ENCODE data around the gene CDH23. TPM values are rescaled to one million over a fixed set of nuclear protein-coding genes. Genes with fewer than 3 reads are reported as not detected.

CDH23 gene
- total RNA-seq, 2 donors from 2014 or later: 8.1 to 9.0 TPM

DNA sequence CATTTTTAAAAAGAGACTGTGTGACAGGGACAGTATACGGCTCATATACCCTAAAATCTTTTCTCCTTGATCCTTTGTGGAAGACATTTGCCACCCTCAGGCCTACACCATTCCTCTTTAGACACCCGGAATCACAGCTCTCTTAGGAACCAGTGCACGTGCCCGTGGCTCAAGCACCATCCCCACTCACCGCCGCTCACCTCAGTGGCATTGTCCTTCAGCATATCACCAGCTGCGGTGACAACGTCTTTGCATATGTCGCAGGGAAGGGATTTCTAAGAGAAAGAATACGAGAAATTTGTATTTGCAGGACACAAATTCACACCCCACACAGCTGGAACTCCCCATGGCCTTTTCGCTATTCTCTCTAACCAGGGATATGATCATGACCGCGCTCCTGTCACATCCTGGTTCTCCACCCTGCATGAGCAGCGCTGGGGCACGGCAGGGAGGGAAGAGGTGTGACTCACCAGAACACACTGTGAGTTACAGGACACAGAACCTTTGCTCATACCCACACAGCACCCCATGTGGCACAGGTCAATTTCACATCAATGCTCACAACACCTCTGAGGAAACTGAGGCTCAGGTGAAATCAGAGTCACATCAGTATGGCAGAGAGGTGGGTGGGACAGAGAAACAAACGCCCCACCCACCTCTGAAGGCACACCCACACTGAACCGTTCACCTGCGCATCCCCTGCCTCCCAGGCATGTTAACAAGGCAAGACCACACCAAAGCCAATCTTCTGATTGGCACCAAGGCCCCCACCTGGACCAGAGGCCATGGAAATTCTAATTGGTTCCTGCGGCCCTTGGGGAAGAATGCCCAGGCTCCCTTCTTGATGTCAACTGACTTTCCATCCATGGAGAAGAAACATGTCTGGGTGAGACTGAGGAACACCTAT, 435.2 kb downstream of the CDH23 start:
- no peak for DNase-seq
- H3K9me3 ChIP-seq (ENCODE audit: control insufficient read depth, low read length, poor library complexity, severe bottlenecking): no peaks in the 10 kb centered on the region
- ATAC-seq: no peak
- peaks cover 6% of the 10 kb centered on the region for H3K36me3 Mint-ChIP-seq (ENCODE audit: low read depth)
- H3K27ac Mint-ChIP-seq: no peak overlapping the region
- H3K4me1 Mint-ChIP-seq: peaks cover 22% of the 10 kb centered on the region
- H3K27me3 Mint-ChIP-seq: no peaks in the 10 kb centered on the region
- no peak overlapping the region for H3K4me3 Mint-ChIP-seq

DNA sequence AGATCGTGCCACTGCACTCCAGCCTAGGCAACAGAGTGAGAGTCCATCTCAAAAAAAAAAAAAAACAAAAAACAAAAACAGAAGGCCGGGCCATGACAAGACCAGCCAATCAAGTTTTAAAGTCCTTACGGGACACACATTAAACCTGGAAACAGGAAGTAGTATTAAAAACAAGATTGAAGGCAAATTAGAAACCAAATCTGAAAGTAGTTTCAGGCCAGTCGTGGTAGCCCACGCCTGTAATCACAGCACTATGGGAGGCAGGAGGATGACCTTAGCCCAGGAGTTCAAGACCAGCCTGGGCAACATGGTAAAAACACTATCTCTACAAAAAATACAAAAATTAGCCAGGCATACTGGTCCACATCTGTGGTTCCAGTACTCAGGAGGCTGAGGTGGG, 436.2 kb downstream of the CDH23 start:
- Mint-ChIP-seq H3K36me3 (ENCODE audit: low read depth) (peaks cover 11% of the 10 kb centered on the region), H3K27ac (peak overlapping the region; percentile 29)
- ATAC-seq: no peak

DNA sequence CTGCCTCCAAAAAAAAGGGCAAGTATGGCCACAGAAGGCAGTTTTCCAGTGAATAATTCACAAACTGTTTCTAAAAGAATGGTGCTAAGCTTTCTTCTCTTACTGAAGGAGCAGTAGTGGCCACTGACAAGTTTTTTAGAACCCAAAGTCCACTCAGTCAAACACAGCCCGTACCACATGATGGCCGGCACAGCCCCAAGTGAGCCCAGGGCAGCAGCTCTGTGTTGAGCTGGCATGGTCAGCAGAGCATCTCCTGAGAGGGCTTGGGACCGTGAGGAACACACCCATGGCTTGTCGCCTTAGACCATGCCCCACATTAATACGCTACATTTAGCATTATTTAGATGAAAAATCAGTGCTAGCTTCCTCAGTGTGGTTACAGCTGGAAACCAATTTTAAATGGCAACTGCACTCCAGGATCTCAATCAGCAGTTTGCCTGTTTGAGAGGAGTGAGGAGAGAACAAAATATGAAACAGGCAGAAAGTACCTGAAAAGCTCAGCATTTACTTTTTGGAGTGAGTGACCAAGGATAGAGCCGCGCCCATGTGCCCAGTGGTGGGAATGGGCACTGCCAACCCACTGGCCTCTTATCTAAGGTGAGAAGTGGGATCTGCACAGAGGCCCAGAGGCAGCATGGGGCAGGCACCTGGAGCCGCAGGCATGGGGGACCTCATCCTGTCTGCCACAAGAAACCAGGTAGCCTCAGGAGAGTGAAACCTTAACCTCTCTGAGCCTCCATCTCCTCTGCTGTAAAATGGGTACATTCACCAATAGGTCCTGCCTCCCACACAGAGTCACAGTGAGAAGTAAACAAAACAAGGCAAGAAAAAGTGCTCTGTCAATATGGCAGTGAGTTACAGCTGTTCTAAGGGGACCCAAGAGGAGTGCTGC, 437.0 kb downstream of the CDH23 start:
- no peak for ATAC-seq
- Mint-ChIP-seq H3K4me1 (peaks cover 39% of the 10 kb centered on the region), H3K27ac (peak overlapping the region; percentile 29)

More for the DNA sequence above, 436.2 kb downstream of the CDH23 start:
- DNase-seq: no peak
- Mint-ChIP-seq H3K4me3 (no peak overlapping the region), H3K4me1 (peaks cover 32% of the 10 kb centered on the region), H3K27me3 (no peaks in the 10 kb centered on the region)
- H3K9me3 ChIP-seq (ENCODE audit: control insufficient read depth, low read length, poor library complexity, severe bottlenecking): no peaks in the 10 kb centered on the region

DNA sequence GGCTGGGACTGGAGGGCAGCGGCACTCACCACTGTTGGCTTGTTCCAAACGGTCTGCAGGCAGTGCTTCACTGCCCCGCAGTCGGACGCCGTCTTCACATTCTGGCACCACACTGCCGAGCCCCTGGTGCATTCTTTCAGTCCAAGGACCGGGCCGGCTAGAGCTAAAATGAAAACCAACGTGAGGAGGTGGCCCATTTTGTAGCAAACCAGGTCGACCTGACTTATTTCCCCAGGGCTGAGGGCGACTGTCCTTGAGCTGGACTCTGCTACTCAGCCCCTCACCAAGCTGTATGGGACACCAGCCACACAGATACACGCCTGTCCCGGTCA, 437.6 kb downstream of the CDH23 start:
- H3K27me3 Mint-ChIP-seq: no peaks in the 10 kb centered on the region
- H3K4me3 Mint-ChIP-seq: no peak overlapping the region
- peaks cover 12% of the 10 kb centered on the region for H3K36me3 Mint-ChIP-seq (ENCODE audit: low read depth)
- no peaks in the 10 kb centered on the region for H3K9me3 ChIP-seq (ENCODE audit: control insufficient read depth, low read length, poor library complexity, severe bottlenecking)
- DNase-seq (no peak), ATAC-seq (no peak)
- H3K27ac Mint-ChIP-seq: peak overlapping the region; percentile 71
- H3K4me1 Mint-ChIP-seq: peaks cover 44% of the 10 kb centered on the region

More for the DNA sequence above, 437.0 kb downstream of the CDH23 start:
- no peak for DNase-seq
- H3K9me3 ChIP-seq (ENCODE audit: control insufficient read depth, low read length, poor library complexity, severe bottlenecking): no peaks in the 10 kb centered on the region
- no peaks in the 10 kb centered on the region for H3K27me3 Mint-ChIP-seq
- no peak overlapping the region for H3K4me3 Mint-ChIP-seq
- peaks cover 12% of the 10 kb centered on the region for H3K36me3 Mint-ChIP-seq (ENCODE audit: low read depth)

DNA sequence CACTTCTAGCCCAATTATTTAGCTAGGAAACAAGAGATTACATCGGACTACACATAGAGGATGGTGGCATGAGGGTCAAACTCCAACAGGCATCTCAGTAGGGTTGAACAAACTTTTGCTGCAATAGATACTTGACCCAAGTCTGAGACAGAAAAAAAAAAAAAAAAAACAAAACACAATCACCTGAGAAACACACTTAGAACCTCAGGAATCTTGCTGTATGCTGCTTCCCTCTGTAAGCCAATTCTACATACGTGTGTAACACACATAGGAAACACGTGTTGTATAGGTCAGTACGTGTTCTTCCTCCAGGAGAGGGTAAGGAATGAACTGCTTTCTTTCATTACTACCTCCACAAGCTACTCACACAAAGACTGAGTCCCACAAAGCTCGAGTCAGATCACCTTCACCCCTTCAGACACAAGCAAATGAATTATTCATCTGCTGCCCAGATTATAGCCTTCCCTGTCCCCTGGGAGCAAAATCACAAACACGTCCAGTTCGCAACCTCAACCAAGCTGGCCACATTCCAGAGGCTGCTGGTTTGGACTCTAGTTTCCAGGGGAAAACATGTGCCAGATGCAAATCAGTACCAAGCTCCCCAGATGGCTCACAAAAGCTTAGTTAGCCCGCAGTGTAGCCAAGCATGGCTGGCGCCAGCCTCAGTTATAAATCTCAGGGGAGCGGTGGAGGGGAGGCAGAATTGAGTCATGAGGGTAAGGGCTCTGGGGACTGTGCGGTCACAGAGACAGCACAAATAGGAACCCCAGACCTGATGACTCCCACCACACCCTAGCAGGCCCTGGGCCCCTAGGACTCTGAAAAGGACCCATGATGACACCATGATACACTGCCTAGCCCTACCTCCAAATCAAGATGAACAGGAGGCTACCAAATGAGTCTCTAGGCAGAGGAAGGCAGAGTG, 439.2 kb downstream of the CDH23 start:
- peak overlapping the region; percentile 85 for H3K27ac Mint-ChIP-seq

DNA sequence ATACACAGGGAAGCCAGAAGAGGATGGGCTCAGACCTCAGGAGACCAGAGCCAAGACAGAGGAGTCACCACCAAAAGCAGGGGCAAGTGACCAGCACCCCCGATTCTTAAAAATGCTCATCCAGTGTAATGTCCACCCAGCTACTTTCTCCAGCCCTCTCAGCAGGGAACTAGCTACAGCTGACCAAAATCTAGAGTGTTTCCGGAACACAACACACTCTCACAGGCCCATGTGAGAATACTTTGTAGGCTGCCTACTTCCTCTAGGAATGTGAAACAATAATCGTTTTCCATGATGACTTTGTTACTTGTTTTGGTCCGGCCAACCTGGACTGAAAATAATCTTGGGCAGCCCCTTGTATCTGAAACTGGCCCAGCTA, 439.9 kb downstream of the CDH23 start:
- DNase-seq: no peak
- no peaks in the 10 kb centered on the region for H3K9me3 ChIP-seq (ENCODE audit: control insufficient read depth, low read length, poor library complexity, severe bottlenecking)
- H3K4me3 Mint-ChIP-seq: no peak overlapping the region
- H3K27me3 Mint-ChIP-seq: no peaks in the 10 kb centered on the region
- no peak for ATAC-seq
- peaks cover 45% of the 10 kb centered on the region for H3K4me1 Mint-ChIP-seq
- peak overlapping the region; percentile 85 for H3K27ac Mint-ChIP-seq
- H3K36me3 Mint-ChIP-seq (ENCODE audit: low read depth): peaks cover 8% of the 10 kb centered on the region

More for the DNA sequence above, 439.2 kb downstream of the CDH23 start:
- H3K36me3 Mint-ChIP-seq (ENCODE audit: low read depth): peaks cover 8% of the 10 kb centered on the region
- no peak overlapping the region for H3K4me3 Mint-ChIP-seq
- no peaks in the 10 kb centered on the region for H3K27me3 Mint-ChIP-seq
- no peak for DNase-seq
- peaks cover 46% of the 10 kb centered on the region for H3K4me1 Mint-ChIP-seq
- ATAC-seq: peak; percentile 80
- no peaks in the 10 kb centered on the region for H3K9me3 ChIP-seq (ENCODE audit: control insufficient read depth, low read length, poor library complexity, severe bottlenecking)

DNA sequence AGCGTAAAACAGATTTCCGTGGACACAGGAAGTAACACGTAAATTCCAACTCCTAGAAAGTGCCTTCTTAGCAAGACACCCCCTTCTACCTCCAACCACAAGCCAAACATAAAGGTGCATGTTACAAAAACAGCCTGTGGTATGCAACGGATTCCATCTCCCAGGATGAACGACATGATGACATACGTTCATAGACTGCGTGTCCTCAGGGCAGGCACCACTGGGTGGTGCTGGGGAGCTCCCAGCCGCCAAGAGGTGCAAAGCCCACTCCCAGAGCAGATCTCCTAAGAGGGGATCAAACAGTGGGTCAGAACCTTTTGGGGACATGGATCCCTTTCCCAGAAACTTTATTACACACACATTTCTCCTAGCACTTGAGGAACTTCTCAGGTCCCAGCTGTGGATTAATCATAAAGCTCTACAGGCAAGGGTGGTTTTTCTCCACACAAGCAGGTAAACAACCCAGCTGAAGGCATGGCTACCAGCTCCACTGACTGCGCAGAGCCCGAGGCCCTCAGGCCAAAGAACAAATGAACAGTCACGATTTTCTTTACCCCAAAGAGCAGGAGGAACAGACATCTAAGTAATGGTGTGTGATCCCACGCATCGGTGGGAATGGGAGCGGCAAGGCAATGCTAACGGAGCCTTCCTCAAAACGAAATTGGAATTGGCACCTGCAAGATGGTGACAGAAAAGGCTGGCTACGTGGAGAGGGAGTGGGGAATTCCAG, 440.5 kb downstream of the CDH23 start:
- DNase-seq (no peak), ATAC-seq (no peak)
- peak overlapping the region; percentile 21 for H3K4me3 Mint-ChIP-seq
- peaks cover 6% of the 10 kb centered on the region for H3K36me3 Mint-ChIP-seq (ENCODE audit: low read depth)
- peaks cover 45% of the 10 kb centered on the region for H3K4me1 Mint-ChIP-seq
- H3K27ac Mint-ChIP-seq: peak overlapping the region; percentile 85
- H3K27me3 Mint-ChIP-seq: no peaks in the 10 kb centered on the region
- H3K9me3 ChIP-seq (ENCODE audit: control insufficient read depth, low read length, poor library complexity, severe bottlenecking): no peaks in the 10 kb centered on the region

DNA sequence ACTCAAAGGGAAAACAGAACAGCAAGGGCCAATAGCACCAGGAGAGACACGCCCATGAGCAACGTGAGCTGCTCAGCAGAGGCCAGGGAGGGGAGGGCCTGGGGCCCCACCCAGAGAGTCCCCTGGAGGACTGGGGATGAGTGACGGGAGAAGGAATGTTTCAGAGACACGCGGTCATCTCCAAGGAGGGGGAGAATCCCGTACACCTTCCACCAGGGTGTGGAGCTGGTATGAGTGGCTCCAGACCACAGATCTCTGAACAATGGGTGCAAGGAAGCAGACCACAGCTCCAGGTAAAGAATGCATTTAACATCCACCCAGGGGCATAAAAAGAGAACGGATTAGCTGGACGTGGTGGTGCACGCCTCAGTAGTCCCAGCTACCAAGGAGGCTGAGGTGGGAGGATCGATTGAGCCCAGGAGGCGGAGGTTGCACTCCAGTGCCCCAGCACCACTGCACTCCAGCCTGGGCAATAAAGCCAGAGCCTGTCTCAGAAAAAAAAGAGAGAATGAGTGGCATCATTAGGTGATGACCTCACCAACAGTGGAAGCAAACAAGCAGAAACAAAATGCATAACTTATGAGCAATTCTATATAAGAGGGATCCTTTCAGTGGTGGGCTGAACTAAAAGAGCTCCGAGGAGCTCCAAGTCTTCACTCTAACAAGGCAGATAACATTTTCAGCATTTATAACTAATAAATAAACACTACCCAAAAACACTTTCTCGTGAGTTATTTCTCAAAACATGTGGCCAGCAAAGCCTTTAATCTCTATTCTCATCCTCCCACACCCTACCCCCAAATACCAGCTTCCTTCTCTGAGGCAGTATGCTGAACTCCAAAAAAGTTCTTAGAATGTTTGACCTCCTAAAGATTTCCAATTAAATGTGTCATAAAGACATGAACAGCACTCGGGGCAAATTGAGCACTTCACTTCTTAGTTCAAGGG, 441.8 kb downstream of the CDH23 start:
- no peaks in the 10 kb centered on the region for H3K9me3 ChIP-seq (ENCODE audit: control insufficient read depth, low read length, poor library complexity, severe bottlenecking)
- H3K36me3 Mint-ChIP-seq (ENCODE audit: low read depth): peaks cover 6% of the 10 kb centered on the region
- H3K4me3 Mint-ChIP-seq: peak overlapping the region; percentile 66
- no peak for ATAC-seq
- H3K4me1 Mint-ChIP-seq: peaks cover 49% of the 10 kb centered on the region
- no peaks in the 10 kb centered on the region for H3K27me3 Mint-ChIP-seq
- H3K27ac Mint-ChIP-seq: no peak overlapping the region
- DNase-seq: no peak

DNA sequence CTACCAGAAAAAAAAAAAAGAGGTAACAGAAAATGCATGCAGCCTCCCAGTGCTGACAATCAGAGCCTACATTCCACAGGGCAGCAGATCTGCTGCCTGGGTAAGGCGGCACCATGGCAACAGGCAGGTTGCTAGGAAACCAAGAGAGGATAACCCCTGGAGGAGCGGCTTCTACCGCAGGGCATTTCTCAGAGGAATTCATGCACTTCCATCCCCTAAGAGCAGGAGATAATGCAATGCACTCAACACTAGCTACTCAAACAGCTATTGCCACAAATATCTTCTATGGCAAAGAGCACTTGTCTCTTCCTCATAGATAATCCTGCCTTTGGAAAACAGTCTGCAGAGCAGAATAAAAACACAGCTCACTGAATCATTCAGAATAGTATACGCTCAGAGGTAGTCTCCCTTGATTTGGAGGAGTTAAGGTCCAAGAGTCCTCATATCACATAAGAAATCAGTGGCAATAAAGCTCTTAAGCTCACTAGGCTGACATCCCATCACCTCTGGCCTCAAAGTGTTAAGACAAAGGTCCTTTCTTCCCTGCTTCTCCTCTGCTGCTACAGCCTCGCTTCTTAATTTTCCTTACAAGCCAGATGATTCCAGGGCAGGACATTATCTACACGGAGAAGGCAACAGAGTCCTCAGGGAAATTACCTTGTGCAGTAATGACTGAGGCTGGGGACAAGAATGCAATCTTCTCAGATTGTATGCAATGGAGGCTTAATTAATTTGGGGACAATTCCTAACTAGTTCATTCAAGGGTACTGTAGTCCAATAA, 443.6 kb downstream of the CDH23 start:
- H3K27me3 Mint-ChIP-seq: no peaks in the 10 kb centered on the region
- H3K27ac Mint-ChIP-seq: peak overlapping the region; percentile 27
- no peaks in the 10 kb centered on the region for H3K9me3 ChIP-seq (ENCODE audit: control insufficient read depth, low read length, poor library complexity, severe bottlenecking)
- peaks cover 6% of the 10 kb centered on the region for H3K36me3 Mint-ChIP-seq (ENCODE audit: low read depth)
- H3K4me1 Mint-ChIP-seq: peaks cover 56% of the 10 kb centered on the region
- H3K4me3 Mint-ChIP-seq: no peak overlapping the region
- no peak for DNase-seq
- ATAC-seq: no peak

DNA sequence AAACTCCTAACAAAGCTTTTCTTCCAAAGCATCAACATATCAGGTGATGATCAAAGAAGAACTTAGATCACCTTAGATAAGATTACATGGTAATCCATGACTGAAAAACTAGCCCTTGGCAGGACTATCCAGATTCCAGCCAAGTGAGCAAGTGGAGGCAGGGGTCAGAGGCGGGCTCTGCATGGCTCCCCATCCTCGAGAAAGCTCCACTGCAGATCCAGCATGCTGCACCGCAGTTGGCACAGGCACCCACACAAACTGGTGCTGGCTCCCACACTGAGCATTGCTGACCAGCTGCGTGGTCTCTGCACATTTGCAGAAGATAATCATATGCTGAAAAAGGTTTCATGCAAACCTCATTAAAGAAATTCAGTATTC, 444.2 kb downstream of the CDH23 start:
- no peaks in the 10 kb centered on the region for H3K27me3 Mint-ChIP-seq
- peaks cover 56% of the 10 kb centered on the region for H3K4me1 Mint-ChIP-seq
- no peak overlapping the region for H3K27ac Mint-ChIP-seq
- no peak for DNase-seq
- peaks cover 6% of the 10 kb centered on the region for H3K36me3 Mint-ChIP-seq (ENCODE audit: low read depth)
- no peak overlapping the region for H3K4me3 Mint-ChIP-seq
- H3K9me3 ChIP-seq (ENCODE audit: control insufficient read depth, low read length, poor library complexity, severe bottlenecking): no peaks in the 10 kb centered on the region
- no peak for ATAC-seq

DNA sequence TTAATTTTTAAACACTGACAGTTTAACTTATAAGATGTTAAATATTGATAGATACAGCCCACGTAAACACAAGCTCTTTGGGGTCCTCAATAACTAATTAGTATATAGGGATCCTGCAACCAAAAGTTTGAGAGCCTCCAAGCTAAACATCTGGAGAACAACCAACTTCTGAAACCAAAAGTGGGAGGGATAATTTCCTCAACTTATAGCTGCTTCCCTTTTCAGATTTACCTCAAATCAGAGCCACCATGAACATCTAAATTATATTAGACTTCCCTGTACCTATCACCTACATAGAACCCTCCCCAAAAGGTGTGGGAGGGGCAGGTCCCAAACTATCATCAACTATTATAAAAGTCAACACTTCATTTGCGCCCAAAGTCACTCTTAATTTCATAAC, 445.7 kb downstream of the CDH23 start:
- Mint-ChIP-seq H3K4me1 (peaks cover 49% of the 10 kb centered on the region), H3K27me3 (no peaks in the 10 kb centered on the region), H3K27ac (no peak overlapping the region), H3K4me3 (no peak overlapping the region), H3K36me3 (ENCODE audit: low read depth) (peaks cover 6% of the 10 kb centered on the region)
- no peak for ATAC-seq
- DNase-seq: no peak
- H3K9me3 ChIP-seq (ENCODE audit: control insufficient read depth, low read length, poor library complexity, severe bottlenecking): no peaks in the 10 kb centered on the region

Measured in T-helper 17 cell (primary cell).